ENCODE data around the gene SAC3D1. TPM values are rescaled to one million over a fixed set of nuclear protein-coding genes. Genes with fewer than 3 reads are reported as not detected.

The SAC3D1 gene
- total and polyA plus RNA-seq, 2 of the 8 experiments (the other 6 are each of a cell fraction or from before 2014, with no cell fraction given) = 19.4 to 25.8 TPM

DNA sequence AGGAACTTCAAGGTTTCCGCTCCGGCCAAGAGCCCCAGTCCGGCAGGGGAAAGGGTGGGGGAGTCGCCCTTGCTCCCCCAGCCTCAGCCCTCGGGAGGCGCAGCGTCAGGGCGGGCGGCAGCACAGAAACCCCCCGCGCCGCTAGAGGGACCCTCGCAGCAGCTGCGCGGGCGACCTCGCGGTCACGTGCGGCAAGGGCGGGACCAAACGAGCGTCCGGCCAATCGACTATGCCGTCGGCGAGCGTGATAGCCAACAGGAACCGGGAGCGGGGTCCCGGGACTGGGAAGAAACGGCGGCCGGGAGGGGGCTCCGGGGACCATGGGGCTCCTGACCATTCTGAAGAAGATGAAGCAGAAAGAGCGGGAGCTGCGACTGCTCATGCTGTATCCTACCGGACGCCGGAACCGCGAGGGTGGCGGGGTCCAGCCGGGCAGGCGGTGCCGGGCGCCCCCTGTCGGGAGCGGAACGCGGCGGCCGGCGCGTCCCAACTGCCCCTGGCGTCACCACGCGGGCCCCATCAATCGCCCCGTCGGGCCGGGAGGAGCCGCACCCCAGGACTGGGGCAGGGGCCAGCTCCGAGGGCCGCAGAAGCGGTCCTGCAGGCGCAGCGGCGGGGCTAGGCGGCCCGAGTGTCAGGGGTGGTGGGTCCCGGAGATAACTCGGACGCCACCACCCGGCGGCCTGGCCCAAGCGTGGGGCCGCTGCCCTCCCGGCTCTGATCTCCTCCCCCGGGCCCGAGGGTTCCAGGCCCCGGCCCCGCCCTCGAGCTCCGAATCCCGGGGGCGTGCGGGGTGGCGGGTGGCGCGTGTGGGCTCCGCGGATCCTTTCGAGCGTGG lies 26.9 kb upstream of the SAC3D1 start, which contains the start of gene ARL2 (continued):
- TF ChIP-seq RXRA (IDR thresholded peaks at IDR 0.05; ENCODE audit: insufficient read depth, low read depth, low read length) (no peak), BCL11A (IDR thresholded peaks at IDR 0.05; ENCODE audit: low read depth in 2 of 2, low read length in 2 of 2) (no peak), CTBP2 (IDR thresholded peaks at IDR 0.05; ENCODE audit: borderline replicate concordance, insufficient read depth, insufficient read length, low read length) (no peak), CEBPB (IDR thresholded peaks at IDR 0.05; ENCODE audit: low read depth, low read length) (no peak), MAFK (IDR thresholded peaks at IDR 0.05; ENCODE audit: low read depth, low read length) (no peak), SUZ12 (IDR thresholded peaks at IDR 0.05; ENCODE audit: low read length) (no peak), JUN (IDR thresholded peaks at IDR 0.05; ENCODE audit: low read depth, low read length) (no peak), NANOG (IDR thresholded peaks at IDR 0.05; ENCODE audit: insufficient read depth, low read depth, low read length, poor library complexity, severe bottlenecking) (peak; percentile 8), SAP30 (IDR thresholded peaks at IDR 0.05; ENCODE audit: insufficient read depth, insufficient replicate concordance, low read length) (no peak)
